HG03432 (cell line): ENCODE measurements around the gene ETNK2.

Experiments used
- ATAC-seq: cut with Tn5 transposase; IDR thresholded peaks from one replicate; pipeline ENCODE4 v1.9.1; 2021; ENCODE audit warnings: mild to moderate bottlenecking, moderate library complexity; ENCODE audit not compliant: unreplicated experiment

ETNK2 gene

DNA sequence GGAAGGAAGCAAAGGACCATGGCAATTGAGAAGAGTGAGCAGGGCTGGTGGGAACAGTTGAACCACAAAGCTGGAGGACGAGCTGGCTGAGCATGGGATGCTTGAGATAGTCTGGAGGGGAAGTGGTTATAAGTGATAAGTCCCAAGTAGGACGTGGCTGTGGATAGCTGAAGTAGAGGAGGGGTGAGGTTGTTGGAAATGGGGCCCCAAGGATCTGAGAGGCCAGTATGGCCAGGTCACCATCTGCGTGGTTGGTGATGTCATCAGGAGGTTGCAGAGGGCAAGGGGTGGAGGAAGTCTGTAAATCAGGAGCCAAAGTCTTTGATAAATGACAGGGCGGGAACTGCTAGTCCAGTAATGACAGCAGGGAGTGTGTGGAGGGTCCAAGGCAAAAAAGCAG lies 25.3 kb upstream of the ETNK2 start:
- no peak for ATAC-seq

DNA sequence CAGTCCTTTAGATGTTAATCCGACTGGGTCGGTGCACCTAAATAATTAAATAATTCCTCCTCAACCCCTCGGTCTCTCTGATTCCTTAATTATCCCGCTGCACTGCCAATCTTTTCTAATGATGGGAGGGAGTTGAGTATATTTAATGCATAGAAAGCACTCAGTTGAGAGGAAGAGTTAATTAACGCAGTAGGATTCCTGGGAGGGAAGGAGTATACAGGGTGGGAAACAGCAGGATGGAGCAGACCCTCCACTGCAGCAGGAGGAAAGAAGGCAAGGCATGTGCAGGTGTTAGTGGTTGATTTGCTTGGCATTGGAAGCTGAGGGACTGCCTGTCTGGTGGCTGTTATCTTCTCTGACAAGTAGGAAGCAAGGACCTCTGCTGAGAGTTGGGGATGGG lies 24.2 kb upstream of the ETNK2 start:
- ATAC-seq = no peak

DNA sequence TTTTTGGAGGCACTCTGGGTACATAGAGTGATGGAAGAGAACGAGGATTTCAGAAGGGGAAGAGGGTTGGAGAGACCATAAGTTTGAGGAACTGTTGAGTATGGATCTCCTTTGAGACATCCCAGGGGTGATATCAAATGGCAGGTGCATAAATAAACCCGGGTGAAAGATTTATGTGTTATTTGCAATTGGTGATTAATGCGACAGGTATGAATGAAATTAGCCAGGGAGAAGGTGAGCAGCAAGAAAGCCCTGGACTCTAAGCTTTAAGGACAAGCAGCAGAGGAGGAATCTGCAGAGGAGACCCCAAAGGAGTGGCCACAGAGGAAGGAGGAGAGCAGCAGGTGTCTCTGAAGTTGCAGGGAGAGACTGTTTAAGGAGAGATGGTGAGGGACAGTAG lies 23.1 kb upstream of the ETNK2 start:
- no peak for ATAC-seq

DNA sequence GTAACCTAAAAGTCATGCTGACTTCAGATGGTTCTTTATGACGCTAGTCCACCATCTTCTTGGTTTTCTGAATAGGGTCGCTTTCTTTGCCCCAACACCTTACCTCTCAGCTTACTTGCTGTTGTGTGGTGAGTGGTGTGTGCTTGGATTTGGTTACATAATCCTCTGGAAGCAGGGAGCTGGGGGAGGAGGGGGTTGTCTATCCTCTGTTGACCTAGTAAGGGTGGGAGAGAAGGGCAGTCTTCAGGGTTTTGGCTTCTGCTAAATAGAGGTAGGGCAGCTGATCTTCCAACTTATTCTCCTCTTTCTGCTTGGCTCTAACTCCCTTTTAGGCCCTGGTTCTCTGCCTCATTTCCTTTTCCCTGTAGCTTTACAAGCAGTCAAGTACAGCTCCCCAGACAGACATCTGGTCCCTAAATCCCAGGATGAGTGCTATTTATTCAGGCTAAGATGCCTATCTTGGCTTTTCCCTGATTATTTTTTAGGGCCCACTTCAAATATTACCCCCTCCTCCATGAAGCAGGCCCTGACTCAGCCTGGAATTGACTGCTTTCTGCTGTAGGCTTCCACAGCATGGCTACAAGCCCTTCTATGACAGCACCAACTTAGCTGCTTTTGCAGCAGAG lies 20.7 kb upstream of the ETNK2 start:
- ATAC-seq = no peak

DNA sequence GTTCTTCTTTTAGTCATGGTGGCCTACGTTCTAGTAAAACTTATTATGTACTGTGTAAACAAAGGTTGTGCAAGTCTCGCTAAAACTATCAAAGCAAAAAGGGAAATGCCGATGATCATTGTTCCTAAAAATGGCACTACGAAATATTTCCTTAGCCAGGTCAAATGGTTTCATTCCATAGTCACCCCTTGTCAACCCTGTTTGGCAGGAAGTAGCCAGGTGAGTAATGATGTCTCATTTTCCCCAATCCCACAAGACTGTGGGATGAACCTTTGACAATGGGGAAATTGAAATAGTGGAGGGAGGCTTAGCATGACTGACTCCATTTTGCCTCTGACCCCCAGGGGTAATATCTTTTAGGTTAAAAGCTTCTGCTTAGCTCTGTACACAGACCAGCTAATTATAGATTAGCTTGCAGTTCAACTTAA lies 19.9 kb upstream of the ETNK2 start:
- ATAC-seq = no peak

DNA sequence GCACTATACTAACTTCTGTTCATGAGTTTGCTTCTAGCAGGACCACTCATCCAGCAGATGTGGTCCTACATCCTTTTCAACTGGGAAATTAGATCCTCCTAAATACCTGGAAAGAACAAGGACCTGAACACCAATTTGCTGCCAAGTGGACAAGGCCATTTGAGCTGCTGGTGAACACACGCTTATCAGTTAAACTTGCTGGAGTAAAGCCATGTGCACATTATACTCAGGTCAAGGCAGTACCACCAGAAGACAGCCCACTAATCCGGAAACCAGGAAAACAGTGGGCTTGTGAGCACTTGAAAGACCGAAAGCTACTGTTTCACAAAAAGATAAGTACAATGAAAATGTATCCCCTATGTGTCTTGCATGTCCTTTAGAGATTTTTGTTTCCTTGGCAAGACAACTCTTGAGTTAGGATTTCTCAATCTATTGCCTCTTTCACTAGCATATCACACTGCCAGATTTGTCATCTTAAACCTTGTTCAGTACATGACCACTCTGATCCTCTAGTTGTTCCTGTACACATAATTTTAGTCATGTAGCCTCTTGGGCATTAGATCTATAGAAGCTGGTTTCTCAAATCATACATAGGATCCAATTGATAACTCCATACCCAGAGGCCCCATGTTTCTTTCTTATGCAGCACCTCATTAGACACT lies 18.8 kb upstream of the ETNK2 start:
- no peak for ATAC-seq

DNA sequence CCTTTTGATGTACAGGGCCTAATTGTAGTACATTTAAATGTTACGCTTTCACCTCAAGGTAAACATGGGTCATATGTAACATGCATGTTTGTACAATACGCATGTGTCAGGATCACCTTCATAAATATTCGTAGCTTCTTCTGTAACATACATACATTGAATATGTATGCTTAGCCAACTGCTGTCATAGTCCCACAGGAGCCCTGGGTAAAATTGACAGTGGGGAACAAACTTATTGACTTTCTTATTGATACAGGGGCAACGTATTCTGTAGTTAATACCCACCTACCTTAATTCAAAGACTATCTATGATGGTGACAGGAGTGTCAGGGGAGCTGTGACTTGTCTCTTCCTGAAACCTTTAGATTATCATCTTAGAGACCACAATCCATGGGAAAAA lies 18.0 kb upstream of the ETNK2 start:
- no peak for ATAC-seq

DNA sequence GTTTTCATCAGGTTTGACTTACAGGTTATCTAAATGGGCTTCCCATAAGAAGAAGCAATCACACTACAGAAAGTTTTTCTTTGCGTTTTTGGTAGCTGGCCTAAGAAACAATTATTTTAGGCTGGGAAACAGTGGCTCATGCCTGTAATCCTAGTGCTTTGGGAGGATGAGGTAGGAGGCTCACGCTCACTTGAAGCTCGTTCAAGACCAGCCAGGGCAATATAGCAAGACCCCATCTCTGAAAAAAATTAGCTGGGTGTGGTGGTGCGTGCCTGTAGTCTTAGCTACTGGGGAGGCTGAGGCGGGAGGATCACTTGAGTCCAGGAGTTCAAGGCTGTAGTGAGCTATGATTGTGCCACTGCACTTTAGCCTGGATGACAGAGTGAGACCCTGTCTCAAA lies 15.9 kb upstream of the ETNK2 start:
- ATAC-seq = no peak

DNA sequence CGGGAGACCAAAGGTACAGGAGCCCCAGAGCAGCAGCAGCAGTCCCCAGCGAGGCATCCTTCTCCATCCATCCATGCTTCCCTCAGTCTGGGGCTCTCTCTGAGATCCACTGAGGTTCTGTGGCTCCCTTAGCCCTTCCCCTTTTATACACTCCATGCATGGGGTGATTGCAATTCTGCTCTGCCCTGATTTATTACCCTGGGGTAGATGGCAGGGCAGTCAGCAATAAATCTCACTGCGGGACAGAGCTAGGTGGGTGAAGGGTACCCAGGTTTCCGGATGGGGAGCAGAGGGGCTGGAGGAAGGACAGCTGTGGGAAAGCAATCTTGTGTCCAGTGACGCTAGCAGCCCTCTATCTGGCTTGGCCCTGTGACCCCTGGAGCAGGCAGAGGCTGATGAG lies 14.4 kb upstream of the ETNK2 start, which contains the start of gene REN:
Gene REN (minus strand): TSS at position 119 of the 400 bp plus-strand sequence. CDS start 44 bp downstream, at position 75.
- no peak for ATAC-seq

DNA sequence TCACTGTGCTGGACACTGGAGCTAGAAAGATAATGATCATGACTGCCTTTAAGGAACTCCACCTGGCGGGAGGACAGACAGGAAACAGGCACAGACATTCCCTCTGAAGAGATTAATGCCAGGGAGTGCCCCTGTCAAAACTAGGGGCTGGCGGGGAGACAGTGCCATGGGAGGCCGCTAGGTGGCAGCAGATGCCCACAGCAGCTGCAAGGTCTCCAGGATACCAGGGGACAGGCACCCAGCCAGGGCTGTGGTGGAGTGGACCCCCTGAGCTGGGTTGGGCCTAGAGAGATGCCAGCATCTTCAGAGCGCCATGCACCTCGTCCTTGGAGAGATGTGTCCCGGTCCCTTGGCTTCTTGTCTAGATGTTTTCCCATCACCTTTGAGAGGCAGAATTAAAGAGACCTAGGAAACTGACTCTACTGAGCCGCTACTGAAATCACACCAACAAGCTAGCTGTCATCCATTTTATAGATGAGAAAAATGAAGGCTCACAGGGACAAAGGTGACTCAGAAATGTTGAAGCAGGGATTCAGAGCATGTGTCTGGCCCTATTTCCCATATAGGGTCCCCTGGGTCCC lies 10.7 kb upstream of the ETNK2 start:
- ATAC-seq = peak; percentile 60

DNA sequence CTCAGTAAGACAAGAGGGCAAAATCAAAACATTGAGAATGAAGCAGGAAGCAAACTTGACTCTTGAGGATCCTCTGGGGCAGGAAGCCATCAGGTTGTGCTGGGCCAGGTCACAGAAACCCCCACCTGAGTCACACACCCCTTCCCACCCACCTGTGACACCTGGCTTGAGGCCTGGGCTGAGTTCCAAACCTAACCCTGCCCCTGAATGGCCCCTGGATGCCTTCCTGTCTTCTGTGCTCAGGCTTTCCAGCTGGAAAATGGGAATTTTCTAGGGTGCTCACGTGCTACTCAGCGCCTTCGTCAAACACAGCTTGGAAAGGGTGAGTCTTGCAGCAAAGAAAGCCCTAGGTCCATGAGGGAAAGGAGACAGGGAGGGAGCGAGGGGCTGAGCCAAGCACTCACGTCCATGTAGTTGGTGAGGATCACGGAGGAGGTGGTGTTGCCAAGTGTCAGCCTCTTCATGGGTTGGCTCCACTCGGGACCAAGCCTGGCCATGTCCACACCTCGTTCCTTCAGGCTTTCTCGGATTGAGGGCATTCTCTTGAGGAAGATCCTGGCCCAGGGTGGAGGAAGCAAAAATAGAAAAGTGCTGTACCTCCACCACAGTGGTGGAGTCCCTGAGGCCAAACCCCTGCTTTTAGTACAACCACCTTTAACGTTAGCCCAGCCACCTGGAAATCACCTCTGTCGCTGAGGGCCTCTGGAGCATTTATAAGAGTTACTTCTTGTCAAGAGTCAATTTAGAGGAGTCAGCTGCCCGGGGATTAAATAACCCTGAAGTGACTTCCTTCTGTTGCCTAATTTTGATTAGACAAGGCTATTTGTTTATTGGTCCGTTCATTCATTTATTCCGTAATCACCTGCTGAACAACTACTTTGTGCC lies 10.0 kb upstream of the ETNK2 start:
- no peak for ATAC-seq

DNA sequence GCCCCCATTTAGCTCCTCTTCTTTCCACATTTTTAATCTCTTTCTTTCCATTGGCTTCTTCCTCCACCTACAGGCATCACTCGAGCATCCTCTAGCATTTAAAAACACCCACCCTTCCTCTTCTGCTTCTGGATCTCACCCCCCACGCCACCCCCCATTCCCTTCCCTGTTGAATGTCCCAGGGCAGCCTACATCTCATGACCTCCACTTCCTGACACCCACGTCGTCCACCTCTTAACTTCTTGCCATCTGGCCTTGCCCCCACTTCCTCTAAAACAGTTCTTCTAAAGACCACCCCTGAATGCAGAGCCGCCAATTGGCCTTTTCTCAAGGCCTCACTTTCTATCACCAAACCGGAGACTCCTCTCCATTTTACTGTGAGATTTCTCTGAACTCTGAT lies 6.1 kb upstream of the ETNK2 start:
- ATAC-seq = no peak

DNA sequence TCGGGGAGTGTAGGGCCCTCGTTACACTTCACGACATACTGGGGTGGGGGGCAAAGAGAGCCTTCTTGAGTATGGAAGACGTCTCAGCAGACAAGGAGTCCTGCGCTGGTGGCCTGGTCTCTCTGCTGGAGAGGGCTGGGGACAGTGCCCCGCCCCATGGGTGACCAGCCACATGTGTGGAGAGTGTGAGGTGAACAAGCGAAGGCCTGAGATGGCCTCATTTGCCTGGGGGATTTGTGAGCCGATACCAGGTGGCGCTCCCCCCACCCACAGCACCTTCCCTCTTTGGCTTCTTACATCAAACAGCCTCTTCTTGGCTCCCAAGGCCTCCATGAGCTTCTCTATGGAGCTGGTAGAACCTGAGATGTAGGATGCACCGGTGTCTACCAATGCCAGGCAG lies 4.0 kb upstream of the ETNK2 start:
- ATAC-seq = no peak

DNA sequence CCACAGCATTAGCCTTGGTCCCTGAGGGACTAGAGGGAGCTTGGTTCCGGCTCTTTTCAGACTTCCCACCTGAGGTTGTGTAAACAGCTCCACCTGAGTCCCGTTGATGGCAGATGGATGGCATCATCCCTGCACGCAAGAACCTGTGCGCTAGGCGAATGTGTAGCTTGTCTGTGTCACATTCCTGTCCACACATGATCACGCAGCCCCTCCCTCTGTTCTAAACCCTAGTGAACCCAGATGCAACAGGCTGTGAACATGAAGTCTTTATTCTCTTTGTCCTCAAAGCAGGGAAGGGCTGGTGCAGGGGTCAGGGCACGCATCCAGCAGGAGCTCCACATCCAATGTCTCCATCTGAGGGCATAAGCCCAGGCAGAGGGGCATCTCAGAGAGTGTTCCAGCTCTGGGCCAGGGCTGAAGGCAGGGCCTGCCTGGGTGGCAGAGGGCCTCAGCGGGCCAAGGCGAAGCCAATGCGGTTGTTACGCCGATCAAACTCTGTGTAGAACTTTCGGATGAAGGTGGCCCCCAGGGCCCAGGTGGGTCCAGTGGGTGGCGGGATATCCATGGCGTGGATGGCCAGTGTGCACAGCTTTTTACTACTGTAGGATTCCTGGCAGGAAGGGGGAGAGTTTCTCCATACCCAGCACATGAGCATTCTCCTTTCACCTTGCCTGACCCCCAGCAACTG lies 2.9 kb upstream of the ETNK2 start:
- ATAC-seq = no peak

DNA sequence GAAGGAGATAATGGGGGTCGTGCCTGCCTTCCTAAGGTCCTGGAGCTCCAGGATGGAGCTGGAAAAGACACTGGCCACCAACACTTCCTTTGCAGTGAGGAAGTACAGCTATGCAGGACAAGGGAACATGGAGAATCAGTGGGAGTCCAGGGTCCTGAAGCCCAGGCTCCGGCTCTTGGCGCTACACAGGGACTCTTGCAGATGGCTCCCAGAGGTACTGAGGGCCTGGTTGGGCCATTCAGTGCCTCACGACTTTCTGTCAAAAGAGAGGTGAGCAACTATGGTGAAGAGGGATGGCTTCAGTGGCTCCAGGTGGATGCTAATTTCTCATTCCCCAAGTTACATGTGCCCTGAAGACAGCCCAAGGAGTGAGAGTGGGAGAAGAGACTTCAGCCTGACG lies 1.8 kb upstream of the ETNK2 start:
- no peak for ATAC-seq

DNA sequence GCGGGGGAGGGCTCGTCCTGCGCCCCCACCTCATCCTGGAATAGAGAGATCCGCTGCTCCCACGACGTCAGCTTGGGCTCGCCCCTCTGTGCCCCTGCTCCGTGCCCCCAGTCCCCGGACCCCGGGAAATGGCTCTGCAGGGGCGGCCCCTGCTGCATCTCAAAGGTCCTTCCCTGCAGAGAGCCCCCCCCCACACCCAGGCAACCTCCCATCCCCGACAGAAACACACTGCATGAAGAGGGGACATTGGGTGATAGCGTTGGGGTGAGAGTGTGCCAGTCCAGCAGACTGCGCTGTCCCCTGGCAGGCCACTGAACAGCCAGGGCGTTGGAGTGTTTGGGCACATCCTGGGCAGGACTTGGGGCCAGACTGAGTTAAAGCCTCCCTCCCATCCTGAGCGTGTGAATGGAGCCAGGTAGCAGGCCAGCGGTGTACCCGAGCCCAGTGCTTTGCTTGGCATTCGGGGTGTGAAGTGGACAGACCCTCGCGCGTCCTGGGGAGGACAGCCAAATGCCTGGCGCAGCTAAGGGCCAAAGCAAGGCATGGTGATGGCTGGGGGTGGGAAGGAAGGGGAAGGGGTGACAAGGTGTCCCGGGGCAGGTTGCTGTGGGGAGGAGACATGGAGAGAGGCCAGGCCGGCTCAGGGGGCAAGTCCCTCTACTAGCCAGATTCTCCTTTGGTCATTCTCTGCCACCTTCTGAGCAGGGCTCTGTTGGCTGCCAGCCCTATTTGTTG lies 633 bp upstream of the ETNK2 start:
- no peak for ATAC-seq

DNA sequence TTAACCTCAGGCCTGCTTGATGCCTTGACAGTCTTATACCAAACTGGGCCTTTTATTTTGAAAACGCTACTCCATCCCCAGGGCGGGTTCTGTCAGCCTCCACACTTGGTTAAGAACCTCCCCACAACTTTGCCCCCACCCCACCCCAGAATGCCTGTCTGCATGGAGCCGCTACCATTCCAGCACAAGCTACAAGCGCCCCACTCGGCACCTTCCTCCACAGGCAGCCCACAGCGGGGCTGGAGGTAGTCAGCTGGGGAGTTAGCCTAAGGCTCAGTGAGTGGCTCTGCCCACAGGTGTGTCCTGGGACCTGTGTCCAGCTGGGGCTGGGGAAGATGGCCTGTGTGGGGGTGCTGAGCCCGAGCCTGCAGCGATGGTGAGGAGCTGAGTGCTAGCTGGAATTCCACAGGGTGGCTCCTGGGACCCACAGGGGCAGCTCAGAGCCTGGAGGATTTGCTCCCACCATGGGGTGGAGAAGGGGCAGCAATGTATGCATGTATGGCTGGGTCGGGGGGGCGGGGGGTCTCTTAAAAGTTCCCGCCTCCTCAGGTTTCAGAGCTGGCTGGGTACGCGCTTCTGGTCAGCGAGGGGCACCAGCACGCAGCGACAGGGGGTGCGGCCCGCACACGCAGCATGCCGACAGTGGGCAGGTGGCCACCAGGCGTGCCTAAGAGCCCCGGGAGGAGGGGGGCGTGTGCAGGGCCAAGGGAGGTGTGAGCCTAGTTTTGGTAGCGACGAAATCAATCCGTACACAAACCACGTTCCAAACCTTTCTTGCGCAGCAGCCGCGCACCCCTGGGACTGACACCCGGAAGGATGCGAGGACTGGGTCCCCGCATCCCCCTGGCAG lies 917 bp downstream of the ETNK2 start:
- no peak for ATAC-seq

DNA sequence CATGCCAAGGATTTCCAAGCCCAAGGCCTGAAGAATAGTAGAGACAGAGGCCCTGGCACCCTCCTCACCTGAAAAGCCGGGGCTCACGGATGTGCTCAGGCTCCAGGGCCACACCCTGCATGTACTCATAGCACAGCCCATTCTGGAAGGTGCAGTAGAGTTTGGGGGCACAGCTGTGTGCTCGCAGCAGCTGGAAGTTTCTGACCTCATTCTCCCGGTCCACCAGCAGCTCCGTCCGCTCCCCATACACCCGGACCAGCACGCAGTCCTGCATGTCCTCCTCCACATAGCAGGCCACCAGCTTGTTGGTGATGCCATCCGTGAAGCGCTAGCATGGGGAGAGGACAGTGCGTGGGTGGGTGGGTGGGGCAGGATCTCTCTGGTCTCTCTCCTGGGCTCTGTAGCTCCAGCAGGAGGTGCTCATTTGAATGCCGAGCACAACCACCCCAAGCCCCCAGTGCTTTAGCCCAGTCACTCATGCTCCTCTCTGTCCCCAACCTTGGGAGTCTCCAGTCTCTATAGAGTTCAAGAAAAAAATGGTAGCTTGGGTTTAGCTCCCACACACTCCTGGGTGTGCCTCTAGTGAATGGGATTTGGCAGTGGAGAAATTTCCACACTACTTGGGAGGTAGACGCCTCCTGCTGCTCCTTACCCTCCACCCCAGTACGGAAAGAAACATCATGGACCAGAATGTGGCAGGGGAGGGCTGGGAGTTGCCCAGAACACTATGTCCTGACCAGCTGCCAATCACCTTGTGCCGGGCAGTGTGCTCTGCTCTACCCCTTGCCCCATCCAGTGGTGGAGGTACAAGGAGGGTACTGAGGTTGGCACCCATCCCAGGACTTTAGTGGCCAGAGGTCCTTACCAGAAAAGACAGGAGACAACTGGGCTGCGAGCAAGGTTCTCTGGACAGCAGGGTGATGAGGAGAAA lies 1.9 kb downstream of the ETNK2 start:
- ATAC-seq = no peak
